ENCODE data around the gene CMTM8. TPM values are rescaled to one million over a fixed set of nuclear protein-coding genes. Genes with fewer than 3 reads are reported as not detected.
A peak's percentile ranks its signal among the peaks of the same experiment; 100 is the strongest.

Gene CMTM8
- total RNA-seq, 5 donors from 2014 or later (not counting 1 experiment from before 2014, with no cell fraction given) = 5.2 to 12.2 (median 10.3) TPM

DNA sequence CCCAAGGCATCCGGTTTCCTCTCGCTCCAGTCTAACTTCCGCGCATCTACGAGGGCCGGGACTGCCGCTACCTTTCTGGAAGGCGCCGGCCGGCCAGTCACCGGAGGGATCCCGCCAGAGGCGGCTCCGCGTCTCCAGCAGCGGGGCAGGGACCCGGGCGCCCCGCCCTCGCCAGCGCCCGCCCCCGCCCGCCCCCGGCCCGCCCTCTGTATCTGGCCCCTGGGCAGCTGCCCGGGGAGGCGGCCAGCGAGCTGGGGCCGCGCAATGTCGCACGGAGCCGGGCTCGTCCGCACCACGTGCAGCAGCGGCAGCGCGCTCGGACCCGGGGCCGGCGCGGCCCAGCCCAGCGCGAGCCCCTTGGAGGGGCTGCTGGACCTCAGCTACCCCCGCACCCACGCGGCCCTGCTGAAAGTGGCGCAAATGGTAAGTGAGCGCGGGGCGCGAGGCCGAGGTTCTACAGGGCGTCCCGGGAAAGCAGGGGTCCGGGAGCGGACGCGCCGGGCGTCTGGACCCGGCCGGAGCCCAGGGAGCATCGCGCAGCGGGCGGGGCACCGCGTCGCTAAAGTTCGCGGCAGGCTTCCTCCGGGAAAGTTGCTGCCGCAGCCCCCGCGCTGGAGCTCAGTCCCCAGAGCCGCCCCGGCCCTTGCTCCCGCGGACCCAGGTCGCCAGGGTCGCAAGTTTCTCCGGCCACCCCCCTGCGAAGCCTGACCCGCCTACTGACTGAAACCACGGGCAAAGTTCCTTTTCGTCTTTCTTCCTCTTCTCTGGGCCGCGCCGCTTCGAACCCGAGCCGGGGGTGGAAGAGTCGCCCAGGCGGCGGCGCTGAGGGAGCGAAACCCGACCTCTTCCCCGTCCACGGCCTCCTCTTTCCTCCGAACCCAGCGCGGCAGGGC, 153.4 kb downstream of the CMTM8 start, which contains the start of gene CMTM7:
Gene CMTM7 (plus strand): TSS at position 211 of the 893 bp plus-strand sequence. CDS start 54 bp downstream, at position 265.
- peak; percentile 61 to 67 (median 66) for ATAC-seq (replicated peaks in 1 of 4)
- ChIA-PET CTCF (interaction anchor here (0.5 to 0.9 kb wide), 2 partner anchors 9 to 76 kb away, joined by 3 to 5 read pairs; no protein-coding TSS in a partner anchor), POLR2A (no interaction called here)
- Mint-ChIP-seq H3K27me3 (no peaks in the 10 kb centered on the region), H3K4me3 (peak within 1 kb of the TSS; percentile 97 to 99 (median 98)), H3K4me1 (peaks cover 56 to 65% (median 61%) of the 10 kb centered on the region in 3 donors), H3K36me3 (peaks cover 3% of the 10 kb centered on the region), H3K9me3 (no peaks in the 10 kb centered on the region), H3K27ac (peak within 1 kb of the TSS; percentile 99)
- peak within 1 kb of the TSS; percentile 92 for H3K27ac ChIP-seq (ENCODE audit: low read length)
- no peaks in the 10 kb centered on the region for H3K9me3 ChIP-seq
- WGBS (ENCODE audit: insufficient coverage) = under 1% methylated on average over 96 of the region's 107 CpGs
- DNase-seq = peak in 33 of 35 experiments; percentile 24 to 73 (median 44)
- H3K27me3 ChIP-seq (replicated peaks in 1 of 2; ENCODE audit: control insufficient read depth in 2 of 2, extremely low read depth in 1 of 2, insufficient read depth in 2 of 2, low read length in 1 of 2) = no peaks in the 10 kb centered on the region
- H3K36me3 ChIP-seq (ENCODE audit: control insufficient read depth in 2 of 2, extremely low read depth in 1 of 2, insufficient read depth in 1 of 2, low read length in 1 of 2) = no peaks in the 10 kb centered on the region
- peak within 1 kb of the TSS; percentile 72 to 85 for H3K4me3 ChIP-seq (ENCODE audit: control insufficient read depth in 1 of 2, extremely low read depth in 1 of 2, low read length in 1 of 2)
- peaks cover 7 to 53% of the 10 kb centered on the region in 2 experiments for H3K4me1 ChIP-seq (ENCODE audit: control insufficient read depth in 1 of 2, extremely low read depth in 1 of 2, insufficient read depth in 2 of 2, low read length in 2 of 2)

DNA sequence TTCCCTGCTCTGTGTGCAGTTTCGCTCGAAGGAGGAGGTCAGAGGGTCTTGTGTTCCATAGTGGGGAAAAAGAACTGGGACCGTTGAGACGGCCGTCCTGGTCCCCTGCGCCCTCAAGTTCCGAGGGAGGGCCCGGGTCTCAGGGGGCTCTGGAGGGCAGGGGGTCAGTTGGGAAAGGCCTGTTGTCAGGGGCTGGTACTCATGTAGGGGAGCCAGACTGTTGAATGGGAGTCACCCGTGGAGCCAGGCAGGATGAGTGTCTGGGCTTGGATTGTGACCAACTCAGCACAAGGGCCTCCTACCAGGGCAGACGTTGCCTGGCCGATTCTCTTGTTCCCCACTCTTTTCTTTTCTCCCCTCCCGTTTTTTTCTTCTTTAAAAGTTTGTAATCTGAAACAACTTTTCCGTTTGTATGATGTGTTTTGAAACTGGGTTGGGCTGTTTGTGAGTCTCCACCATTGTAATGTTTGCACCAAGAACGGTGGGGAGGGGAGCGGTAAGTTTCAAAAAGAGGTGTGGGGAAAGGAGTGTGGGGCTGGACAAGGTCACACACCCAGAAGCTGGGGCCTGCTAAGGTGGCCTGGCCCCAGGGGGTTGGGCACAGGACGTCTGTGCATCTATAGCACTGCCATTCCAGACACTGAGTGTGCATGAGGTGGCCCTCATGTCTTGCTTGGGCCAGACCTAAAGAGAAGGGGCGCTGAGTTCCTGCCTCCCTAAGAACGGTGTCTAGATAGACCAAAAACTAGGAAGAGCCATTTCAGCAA, 154.2 kb downstream of the CMTM8 start:
- WGBS (ENCODE audit: insufficient coverage) = 10% methylated on average over 12 of the region's 18 CpGs
- CTCF ChIA-PET = no interaction called here

GRCh38 chr3:32395496-32395895, 157.0 kb downstream of the CMTM8 start:
- Mint-ChIP-seq H3K27ac (peak overlapping the region; percentile 79 to 99), H3K4me1 (peaks cover 75 to 82% (median 76%) of the 10 kb centered on the region in 3 donors), H3K4me3 (no peak overlapping the region), H3K9me3 (no peaks in the 10 kb centered on the region), H3K27me3 (no peaks in the 10 kb centered on the region), H3K36me3 (peaks cover 3% of the 10 kb centered on the region)
- H3K36me3 ChIP-seq (ENCODE audit: control insufficient read depth in 2 of 2, extremely low read depth in 1 of 2, insufficient read depth in 1 of 2, low read length in 1 of 2) = no peaks in the 10 kb centered on the region
- H3K9me3 ChIP-seq = no peaks in the 10 kb centered on the region
- DNase-seq (no peak), ATAC-seq (replicated peaks in 1 of 4) (no peak)
- ChIA-PET CTCF (interaction anchor here (0.6 to 3.8 kb wide), 8 partner anchors 14 to 736 kb away, joined by 3 to 20 read pairs (median 4); no protein-coding TSS in a partner anchor), POLR2A (interaction anchor here (0.6 to 1.6 kb wide), 3 partner anchors 19 to 37 kb away, joined by 3 read pairs; no protein-coding TSS in a partner anchor)
- H3K4me3 ChIP-seq (ENCODE audit: control insufficient read depth in 1 of 2, extremely low read depth in 1 of 2, low read length in 1 of 2) = no peak overlapping the region
- peaks cover 11 to 67% of the 10 kb centered on the region in 2 experiments for H3K4me1 ChIP-seq (ENCODE audit: control insufficient read depth in 1 of 2, extremely low read depth in 1 of 2, insufficient read depth in 2 of 2, low read length in 2 of 2)
- H3K27me3 ChIP-seq (replicated peaks in 1 of 2; ENCODE audit: control insufficient read depth in 2 of 2, extremely low read depth in 1 of 2, insufficient read depth in 2 of 2, low read length in 1 of 2) = no peaks in the 10 kb centered on the region
- H3K27ac ChIP-seq (ENCODE audit: low read length) = no peak overlapping the region
- no CpG with 5 or more reads among the region's 2 CpGs for WGBS (ENCODE audit: insufficient coverage)

More for the DNA sequence above, 154.2 kb downstream of the CMTM8 start:
- POLR2A ChIA-PET = no interaction called here
- Histone ChIP-seq H3K27ac (ENCODE audit: low read length) (peak overlapping the region; percentile 92), H3K4me3 (ENCODE audit: control insufficient read depth in 1 of 2, extremely low read depth in 1 of 2, low read length in 1 of 2) (peak overlapping the region; percentile 72 to 85), H3K27me3 (replicated peaks in 1 of 2; ENCODE audit: control insufficient read depth in 2 of 2, extremely low read depth in 1 of 2, insufficient read depth in 2 of 2, low read length in 1 of 2) (no peaks in the 10 kb centered on the region), H3K9me3 (no peaks in the 10 kb centered on the region), H3K4me1 (ENCODE audit: control insufficient read depth in 1 of 2, extremely low read depth in 1 of 2, insufficient read depth in 2 of 2, low read length in 2 of 2) (peaks cover 7 to 53% of the 10 kb centered on the region in 2 experiments), H3K36me3 (ENCODE audit: control insufficient read depth in 2 of 2, extremely low read depth in 1 of 2, insufficient read depth in 1 of 2, low read length in 1 of 2) (no peaks in the 10 kb centered on the region)
- Mint-ChIP-seq H3K27ac (peak overlapping the region; percentile 99), H3K27me3 (no peaks in the 10 kb centered on the region), H3K36me3 (peaks cover 3% of the 10 kb centered on the region), H3K4me3 (peak overlapping the region; percentile 97 to 99 (median 98)), H3K4me1 (peaks cover 58 to 67% (median 62%) of the 10 kb centered on the region in 3 donors), H3K9me3 (no peaks in the 10 kb centered on the region)
- ATAC-seq (replicated peaks in 1 of 4) (peak; percentile 24 to 41 (median 26)), DNase-seq (peak in 4 of 35 experiments; percentile 38 to 50 (median 49))

DNA sequence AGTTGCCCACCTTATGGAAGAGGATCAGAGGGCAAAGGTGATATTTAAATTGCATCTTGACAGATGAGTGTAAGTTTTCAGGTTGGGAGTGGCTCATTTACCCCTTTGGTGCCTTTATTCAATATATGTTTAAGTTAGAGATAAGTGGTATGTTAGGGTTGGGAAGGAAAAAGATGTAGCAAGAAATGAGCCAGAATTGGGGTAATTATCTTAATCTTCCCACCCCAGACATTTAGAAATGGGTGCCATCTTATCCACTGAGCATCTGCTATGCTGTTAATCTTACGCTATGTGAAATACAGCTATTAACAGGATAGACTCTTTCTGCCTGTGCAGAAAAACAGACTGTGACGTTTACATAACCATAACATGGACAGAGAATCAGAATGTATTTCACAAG, 159.5 kb downstream of the CMTM8 start:
- CTCF ChIA-PET = interaction anchor here (0.6 to 2.1 kb wide), 8 partner anchors 21 to 105 kb away, joined by 3 to 13 read pairs (median 4); partner anchors contain the start of gene CMTM6 (in 1 of the 2)
- Histone ChIP-seq H3K9me3 (no peaks in the 10 kb centered on the region), H3K36me3 (ENCODE audit: control insufficient read depth in 2 of 2, extremely low read depth in 1 of 2, insufficient read depth in 1 of 2, low read length in 1 of 2) (no peaks in the 10 kb centered on the region), H3K4me3 (ENCODE audit: control insufficient read depth in 1 of 2, extremely low read depth in 1 of 2, low read length in 1 of 2) (no peak overlapping the region), H3K27ac (ENCODE audit: low read length) (peak overlapping the region; percentile 24), H3K27me3 (replicated peaks in 1 of 2; ENCODE audit: control insufficient read depth in 2 of 2, extremely low read depth in 1 of 2, insufficient read depth in 2 of 2, low read length in 1 of 2) (no peaks in the 10 kb centered on the region), H3K4me1 (ENCODE audit: control insufficient read depth in 1 of 2, extremely low read depth in 1 of 2, insufficient read depth in 2 of 2, low read length in 2 of 2) (peaks cover 17 to 70% of the 10 kb centered on the region in 2 experiments)
- Mint-ChIP-seq H3K36me3 (peaks cover 2% of the 10 kb centered on the region), H3K27me3 (no peaks in the 10 kb centered on the region), H3K9me3 (no peaks in the 10 kb centered on the region), H3K27ac (peak overlapping the region; percentile 65 to 100), H3K4me1 (peaks cover 79 to 84% (median 81%) of the 10 kb centered on the region in 3 donors), H3K4me3 (no peak overlapping the region)
- ATAC-seq (replicated peaks in 1 of 4) (no peak), DNase-seq (no peak)
- POLR2A ChIA-PET = no interaction called here
- WGBS (ENCODE audit: insufficient coverage) = no CpG with 5 or more reads among the region's 2 CpGs

DNA sequence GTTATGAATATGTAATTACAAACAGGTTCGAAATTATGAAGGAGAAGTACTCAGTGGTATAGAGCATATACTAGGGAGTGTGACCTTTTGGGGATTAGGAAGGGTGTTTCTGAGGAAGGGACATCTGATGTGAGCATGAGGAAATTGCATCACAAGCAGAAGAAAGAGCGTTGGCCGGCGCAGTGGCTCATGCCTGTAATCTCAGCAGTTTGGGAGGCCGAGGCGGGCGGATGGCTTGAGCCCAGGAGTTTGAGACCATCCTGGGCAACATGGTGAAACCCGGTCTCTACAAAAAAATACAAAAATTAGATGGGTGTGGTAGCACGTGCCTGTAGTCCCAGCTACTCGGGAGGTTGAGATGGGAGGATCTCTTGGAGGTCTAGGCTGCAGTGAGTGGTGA, 160.1 kb downstream of the CMTM8 start:
- Histone ChIP-seq H3K36me3 (ENCODE audit: control insufficient read depth in 2 of 2, extremely low read depth in 1 of 2, insufficient read depth in 1 of 2, low read length in 1 of 2) (no peaks in the 10 kb centered on the region), H3K27ac (ENCODE audit: low read length) (no peak overlapping the region), H3K9me3 (no peaks in the 10 kb centered on the region), H3K27me3 (replicated peaks in 1 of 2; ENCODE audit: control insufficient read depth in 2 of 2, extremely low read depth in 1 of 2, insufficient read depth in 2 of 2, low read length in 1 of 2) (no peaks in the 10 kb centered on the region), H3K4me1 (ENCODE audit: control insufficient read depth in 1 of 2, extremely low read depth in 1 of 2, insufficient read depth in 2 of 2, low read length in 2 of 2) (peaks cover 23 to 70% of the 10 kb centered on the region in 2 experiments), H3K4me3 (ENCODE audit: control insufficient read depth in 1 of 2, extremely low read depth in 1 of 2, low read length in 1 of 2) (no peak overlapping the region)
- DNase-seq (no peak), ATAC-seq (replicated peaks in 1 of 4) (no peak)
- H3K4me1 Mint-ChIP-seq = peaks cover 79 to 84% (median 81%) of the 10 kb centered on the region in 3 donors
- H3K27me3 Mint-ChIP-seq = no peaks in the 10 kb centered on the region
- no peak overlapping the region for H3K4me3 Mint-ChIP-seq
- ChIA-PET CTCF (interaction anchor here (0.5 to 2.1 kb wide), 6 partner anchors 21 to 102 kb away, joined by 3 to 13 read pairs (median 4); no protein-coding TSS in a partner anchor), POLR2A (no interaction called here)
- no peaks in the 10 kb centered on the region for H3K36me3 Mint-ChIP-seq
- 89% methylated on average over 2 of the region's 10 CpGs for WGBS (ENCODE audit: insufficient coverage)
- peak overlapping the region; percentile 65 to 100 for H3K27ac Mint-ChIP-seq
- no peaks in the 10 kb centered on the region for H3K9me3 Mint-ChIP-seq
